ENCODE measurements around the gene QPCTL. TPM values are rescaled to one million over a fixed set of nuclear protein-coding genes. Genes with fewer than 3 reads are reported as not detected.
"Not testable (repeated sequence)": the region's sequence is repeated elsewhere in the genome, so short reads cannot be mapped to it uniquely, and the experiment has no call there.

Gene QPCTL
- total and polyA plus RNA-seq, 12 donors: 2.8 to 17.2 (median 10.7) TPM

DNA sequence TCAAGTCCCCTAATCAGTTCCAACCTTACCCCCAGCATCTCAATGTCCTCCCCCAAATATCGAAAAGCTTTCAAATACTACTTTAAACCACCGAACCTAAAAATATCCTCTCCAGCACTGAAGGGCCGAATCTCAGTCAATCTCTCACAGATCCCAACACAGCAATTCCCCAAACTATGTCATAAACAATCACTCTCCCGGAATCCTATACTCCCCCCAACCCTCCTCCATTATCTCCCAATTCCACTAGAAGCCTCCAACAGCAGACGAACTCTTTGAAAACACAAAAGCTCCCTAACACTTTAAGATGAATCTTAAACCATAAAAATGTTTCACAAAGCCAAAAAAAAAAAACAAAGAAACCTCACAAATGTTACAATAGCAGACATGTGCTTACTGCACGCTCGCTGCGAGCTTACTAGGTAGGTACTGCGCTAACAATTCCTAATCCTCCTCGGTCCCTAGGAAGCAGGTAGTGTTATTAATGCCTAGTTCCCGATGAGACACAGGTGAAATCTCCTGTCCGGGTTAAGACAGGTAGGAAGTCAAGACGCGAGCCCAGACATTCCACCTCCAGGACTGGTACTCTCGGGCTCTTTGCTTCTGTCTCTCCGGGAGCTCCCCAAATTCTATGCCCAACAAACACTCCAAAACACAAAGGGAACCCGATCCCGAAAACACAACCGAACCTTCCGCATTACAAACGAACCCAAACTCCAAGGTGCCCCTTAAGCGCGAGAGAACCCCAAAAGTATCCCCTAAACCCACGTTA is 24.1 kb downstream of the QPCTL start:
- Histone ChIP-seq H3K4me3 (peak overlapping the region in 3 of 4 donors; percentile 45 to 65 (median 57)), H3K27me3 (no peaks in the 10 kb centered on the region), H3K4me1 (replicated peaks in 1 of 2) (peaks cover 20 to 21% of the 10 kb centered on the region in 2 donors), H3K27ac (peak overlapping the region; percentile 38 to 95 (median 62)), H3K9me3 (replicated peaks in 1 of 3) (no peaks in the 10 kb centered on the region), H3K36me3 (replicated peaks in 1 of 2) (peaks cover 0 to 14% of the 10 kb centered on the region in 2 donors)
- intact Hi-C loops (cut with DNase I): no loop called here
- TF ChIP-seq, protein P1, sequence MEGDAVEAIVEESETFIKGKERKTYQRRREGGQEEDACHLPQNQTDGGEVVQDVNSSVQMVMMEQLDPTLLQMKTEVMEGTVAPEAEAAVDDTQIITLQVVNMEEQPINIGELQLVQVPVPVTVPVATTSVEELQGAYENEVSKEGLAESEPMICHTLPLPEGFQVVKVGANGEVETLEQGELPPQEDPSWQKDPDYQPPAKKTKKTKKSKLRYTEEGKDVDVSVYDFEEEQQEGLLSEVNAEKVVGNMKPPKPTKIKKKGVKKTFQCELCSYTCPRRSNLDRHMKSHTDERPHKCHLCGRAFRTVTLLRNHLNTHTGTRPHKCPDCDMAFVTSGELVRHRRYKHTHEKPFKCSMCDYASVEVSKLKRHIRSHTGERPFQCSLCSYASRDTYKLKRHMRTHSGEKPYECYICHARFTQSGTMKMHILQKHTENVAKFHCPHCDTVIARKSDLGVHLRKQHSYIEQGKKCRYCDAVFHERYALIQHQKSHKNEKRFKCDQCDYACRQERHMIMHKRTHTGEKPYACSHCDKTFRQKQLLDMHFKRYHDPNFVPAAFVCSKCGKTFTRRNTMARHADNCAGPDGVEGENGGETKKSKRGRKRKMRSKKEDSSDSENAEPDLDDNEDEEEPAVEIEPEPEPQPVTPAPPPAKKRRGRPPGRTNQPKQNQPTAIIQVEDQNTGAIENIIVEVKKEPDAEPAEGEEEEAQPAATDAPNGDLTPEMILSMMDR (IDR thresholded peaks at IDR 0.05): no peak
- TF ChIP-seq POLR2A (IDR thresholded peaks at IDR 0.05): peak in 1 of 2 donors; percentile 5
- DNase-seq: peak in 1 of 7 donors; percentile 18
- 2 to 3% (median 2%) methylated on average over 22 to 24 of the region's 24 CpGs for WGBS, 4 donors

DNA sequence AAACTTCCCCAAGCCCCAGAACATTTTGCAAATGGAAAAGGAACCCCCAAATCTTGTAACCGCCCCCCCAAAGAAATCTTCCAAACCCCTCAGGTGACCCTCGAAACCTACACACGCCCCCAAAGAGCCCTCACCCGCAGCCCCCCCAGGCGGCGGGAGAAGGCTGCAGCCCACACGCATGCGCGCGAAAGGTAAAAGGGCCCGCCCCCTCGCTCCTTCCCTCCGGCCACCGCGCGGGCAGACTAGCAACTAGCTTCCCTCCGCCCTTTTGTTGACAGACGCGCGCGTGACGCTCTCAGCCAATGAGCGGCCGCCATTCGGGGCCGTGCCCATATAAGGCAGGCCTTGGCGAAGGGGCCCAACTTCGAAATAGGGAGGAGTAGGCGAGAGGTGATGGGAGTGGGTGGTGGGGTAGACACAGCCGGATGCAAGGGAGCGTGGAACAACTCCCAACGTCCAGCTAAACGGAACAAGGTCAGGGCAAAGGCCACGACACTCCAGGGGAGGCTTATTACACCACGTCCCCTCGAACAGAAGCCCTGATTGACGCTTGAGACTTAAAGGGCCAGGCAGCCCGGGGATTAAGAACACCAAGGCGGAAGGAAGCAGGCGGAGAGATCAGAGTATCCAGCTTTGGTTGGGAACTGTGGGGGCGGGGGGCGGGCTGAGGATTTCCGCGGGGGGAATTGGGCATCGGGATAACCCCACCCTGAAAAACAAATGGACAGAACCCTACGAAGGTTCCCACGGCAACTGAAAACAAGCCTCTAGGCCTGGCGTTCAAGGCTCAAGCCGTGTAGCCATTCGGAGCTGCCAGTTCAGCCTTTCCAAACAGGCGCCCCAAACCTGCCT is 24.9 kb downstream of the QPCTL start:
- H3K27ac ChIP-seq: peak overlapping the region; percentile 78 to 95 (median 88)
- intact Hi-C loops (cut with DNase I): no loop called here
- 0 to 1% (median 1%) methylated on average over 27 to 51 of the region's 51 CpGs for WGBS, 4 donors

DNA sequence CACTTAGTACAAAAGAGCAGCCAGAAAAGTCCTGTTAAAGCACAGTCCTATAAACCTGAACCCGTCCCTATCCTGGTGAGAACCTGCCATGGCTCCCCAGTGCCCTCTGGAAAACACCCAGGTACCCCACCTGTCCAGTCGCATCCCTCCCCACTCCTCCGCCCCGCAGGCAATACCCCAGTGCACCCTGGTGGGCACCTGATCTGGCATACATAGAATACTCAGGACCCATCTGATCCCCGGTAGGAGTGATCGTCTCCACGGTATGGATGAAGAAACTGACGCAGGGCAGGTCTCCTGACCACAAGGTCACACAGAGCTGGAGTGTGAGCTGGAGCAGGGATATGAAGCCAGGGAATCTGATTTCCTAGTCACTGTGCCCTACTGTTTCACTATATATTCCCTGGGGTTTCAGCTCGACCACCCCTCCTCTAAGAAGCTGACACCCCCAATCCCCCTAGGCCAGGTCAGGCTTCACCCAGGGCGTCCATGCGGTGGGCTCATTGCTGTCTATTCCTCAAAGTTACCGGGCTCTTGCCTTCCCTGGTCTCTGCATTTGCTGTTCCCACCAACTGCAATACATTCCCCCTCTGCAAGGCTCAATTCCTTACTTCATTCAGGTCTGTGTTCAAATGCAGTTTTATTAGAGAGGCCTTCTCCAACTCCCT is 25.7 kb downstream of the QPCTL start:
- H3K4me1 ChIP-seq (replicated peaks in 1 of 2): peaks cover 15 to 16% of the 10 kb centered on the region in 2 donors
- TF ChIP-seq, protein P1 (IDR thresholded peaks at IDR 0.05): no peak
- TF ChIP-seq POLR2A (IDR thresholded peaks at IDR 0.05): peak in 1 of 2 donors; percentile 7
- H3K27me3 ChIP-seq: no peaks in the 10 kb centered on the region
- H3K9me3 ChIP-seq (replicated peaks in 1 of 3): no peaks in the 10 kb centered on the region
- peak overlapping the region in 2 of 4 donors; percentile 57 to 65 for H3K4me3 ChIP-seq
- H3K36me3 ChIP-seq (replicated peaks in 1 of 2): no peaks in the 10 kb centered on the region
- H3K27ac ChIP-seq: peak overlapping the region; percentile 78 to 95 (median 88)
- WGBS, 4 donors: 43 to 65% (median 55%) methylated on average over 9 to 12 of the region's 12 CpGs
- peak in 6 of 7 donors; percentile 50 to 75 (median 70) for DNase-seq
- intact Hi-C loops (cut with DNase I): no loop called here

More for the DNA sequence above, 24.9 kb downstream of the QPCTL start:
- Histone ChIP-seq H3K36me3 (replicated peaks in 1 of 2) (peaks cover 0 to 6% of the 10 kb centered on the region in 2 donors), H3K4me3 (peak overlapping the region in 3 of 4 donors; percentile 45 to 65 (median 57)), H3K9me3 (replicated peaks in 1 of 3) (no peaks in the 10 kb centered on the region), H3K27me3 (no peaks in the 10 kb centered on the region), H3K4me1 (replicated peaks in 1 of 2) (peaks cover 15 to 16% of the 10 kb centered on the region in 2 donors)
- peak; percentile 98 to 100 (median 99) for DNase-seq
- TF ChIP-seq POLR2A (IDR thresholded peaks at IDR 0.05): peak in 1 of 2 donors; percentile 74
- TF ChIP-seq, protein P1 (IDR thresholded peaks at IDR 0.05): peak in 1 of 6 experiments; percentile 24

DNA sequence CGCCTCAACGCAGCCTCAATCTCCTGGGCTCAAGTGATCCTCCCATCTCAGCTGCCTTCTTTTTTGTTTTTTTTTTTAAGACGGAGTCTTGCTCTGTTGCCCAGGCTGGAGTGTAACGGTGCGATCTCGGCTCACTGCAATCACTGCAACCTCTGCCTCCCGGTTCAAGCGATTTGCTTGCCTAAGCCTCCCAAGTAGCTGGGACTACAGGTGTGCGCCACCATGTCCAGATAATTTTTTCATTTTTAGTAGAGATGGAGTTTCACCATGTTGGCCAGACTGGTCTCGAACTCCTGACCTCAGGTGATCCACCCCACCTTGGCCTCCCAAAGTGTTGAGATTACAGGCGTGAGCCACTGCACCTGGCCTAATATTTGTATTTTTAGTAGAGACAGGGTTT is 27.6 kb downstream of the QPCTL start:
- H3K27me3 ChIP-seq; intact Hi-C loops (cut with DNase I); H3K9me3 ChIP-seq (replicated peaks in 1 of 3); DNase-seq; H3K4me3 ChIP-seq; H3K36me3 ChIP-seq (replicated peaks in 1 of 2); H3K27ac ChIP-seq: not testable (repeated sequence)
- WGBS, 4 donors: 92 to 98% (median 97%) methylated on average over 11 of the region's 11 CpGs
- peaks cover 15 to 16% of the 10 kb centered on the region in 2 donors for H3K4me1 ChIP-seq (replicated peaks in 1 of 2)

DNA sequence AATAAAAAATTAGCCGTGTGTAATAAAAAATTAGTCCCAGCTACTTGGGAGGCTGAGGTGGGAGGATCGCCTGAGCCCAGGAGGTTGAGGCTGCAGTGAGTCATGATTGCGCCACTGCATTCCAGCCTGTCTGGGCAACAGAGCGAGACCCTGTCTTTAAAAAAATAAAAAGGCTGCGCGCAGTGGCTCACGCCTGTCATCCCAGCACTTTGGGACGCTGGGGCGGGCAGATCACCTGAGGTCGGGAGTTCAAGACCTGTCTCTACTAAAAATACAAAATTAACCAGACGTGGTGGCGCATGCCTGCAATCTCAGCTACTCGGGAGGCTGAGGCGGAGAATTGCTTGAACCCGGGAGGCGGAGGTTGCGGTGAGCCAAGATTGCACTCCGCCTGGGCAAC is 36.2 kb downstream of the QPCTL start:
- H3K27me3 ChIP-seq; DNase-seq; H3K27ac ChIP-seq; H3K4me3 ChIP-seq; H3K9me3 ChIP-seq (replicated peaks in 1 of 3); intact Hi-C loops (cut with DNase I); H3K36me3 ChIP-seq (replicated peaks in 1 of 2): not testable (repeated sequence)
- H3K4me1 ChIP-seq (replicated peaks in 1 of 2): peaks cover 4 to 22% of the 10 kb centered on the region in 2 donors
- WGBS, 4 donors: 94 to 97% (median 95%) methylated on average over 18 of the region's 18 CpGs

All from adrenal gland (tissue), 12 donors.